Hepatic stellate cell (primary cell): ENCODE data around the gene SMURF2.
"Not testable (repeated sequence)": the region's sequence is repeated elsewhere in the genome, so short reads cannot be mapped to it uniquely, and the experiment has no call there.

Source experiments
- DNase-seq: peaks from one replicate; pipeline ENCODE4 v3.0.0; 2011; ENCODE audit warnings: low spot score

Gene SMURF2

DNA sequence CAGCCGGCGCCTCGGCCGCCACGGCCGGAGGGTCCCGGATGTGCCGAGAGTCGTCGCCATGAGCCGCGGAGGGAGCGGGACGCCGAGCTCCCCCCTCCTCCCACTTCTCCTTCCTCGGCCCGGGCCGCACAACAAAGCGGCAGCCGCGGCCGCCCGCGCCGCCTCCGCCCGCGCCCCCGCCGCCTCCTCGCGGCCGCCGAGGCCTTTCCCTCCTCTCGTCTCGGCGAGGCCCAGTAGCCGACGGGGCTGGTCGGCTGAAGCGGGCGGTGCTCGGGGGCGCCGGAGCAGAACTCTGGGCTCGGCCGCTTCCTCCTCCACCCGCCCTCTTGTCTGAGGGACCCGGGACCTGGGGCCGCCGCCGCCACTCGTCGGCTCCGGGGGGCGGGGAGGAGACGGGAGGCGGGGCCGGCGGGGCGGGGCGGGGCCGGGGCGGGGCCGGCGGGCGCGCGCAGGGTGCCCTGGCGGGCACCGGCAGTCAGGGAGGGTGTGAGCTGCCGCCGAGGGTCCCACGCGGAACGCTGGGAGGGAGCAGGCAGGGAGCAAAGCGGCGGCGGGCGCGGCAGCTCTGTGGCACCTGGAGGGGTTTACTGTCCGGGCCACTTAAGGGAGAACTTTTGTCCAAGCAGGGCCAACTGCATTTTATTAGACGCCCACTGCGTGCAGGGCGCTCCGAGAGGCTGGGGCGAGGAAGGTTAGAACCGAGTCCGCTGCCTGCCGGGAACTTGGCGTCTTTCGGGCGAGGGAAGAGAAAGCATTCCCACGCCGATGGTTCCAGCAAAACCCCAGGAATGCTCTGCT, at the start of gene SMURF2:
SMURF2 (minus strand) TSS at position 332 of the 798 bp plus-strand sequence. CDS start 427 bp downstream, outside the sequence.
- peak; percentile 83 for DNase-seq

DNA sequence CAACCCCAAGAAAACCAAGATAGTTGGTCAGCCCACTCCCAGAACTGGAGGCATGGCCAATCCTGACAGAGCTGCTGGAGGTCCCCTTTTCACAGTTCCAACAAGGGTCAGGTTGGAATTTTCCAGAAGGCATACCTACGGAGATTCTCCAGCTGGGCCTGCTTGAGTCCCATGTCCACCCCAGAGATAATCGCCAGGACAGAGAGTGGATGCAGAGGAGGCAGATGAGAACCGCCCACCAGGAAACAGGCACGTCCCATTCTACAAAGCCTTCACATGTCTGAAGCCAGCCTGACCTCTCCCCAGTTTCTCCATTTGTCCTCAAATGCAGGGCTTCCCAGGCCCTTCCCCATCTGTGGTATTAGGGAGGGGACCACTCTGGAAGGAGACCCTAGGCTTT, 47.4 kb upstream of the SMURF2 start:
- no peak for DNase-seq

DNA sequence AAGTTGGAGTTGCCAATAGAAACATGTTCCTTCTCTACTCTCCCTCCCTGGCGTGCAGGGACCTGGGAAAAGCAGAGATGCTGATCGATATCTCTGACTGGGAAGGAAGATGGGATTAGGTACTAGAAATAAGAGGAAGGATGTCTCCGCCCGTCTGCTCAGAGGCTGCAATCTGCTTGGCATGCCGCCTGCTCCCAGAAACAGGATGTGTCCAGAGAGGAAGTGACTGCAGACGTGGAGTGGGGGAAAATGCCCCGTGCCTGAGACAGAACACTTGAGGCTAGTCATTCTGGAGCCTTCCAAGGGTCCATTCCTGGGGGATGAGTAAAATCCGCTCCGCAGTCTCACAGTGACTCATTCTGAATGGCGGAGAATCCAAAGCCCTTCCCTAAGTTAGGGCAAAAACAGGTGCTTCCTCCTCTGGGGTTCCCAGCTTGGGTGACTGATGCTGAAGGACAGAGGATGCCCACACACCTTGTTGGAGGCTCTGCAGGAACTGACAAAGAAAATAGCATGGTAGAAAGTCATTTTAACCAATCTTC, 45.0 kb upstream of the SMURF2 start:
- peak; percentile 95 for DNase-seq

DNA sequence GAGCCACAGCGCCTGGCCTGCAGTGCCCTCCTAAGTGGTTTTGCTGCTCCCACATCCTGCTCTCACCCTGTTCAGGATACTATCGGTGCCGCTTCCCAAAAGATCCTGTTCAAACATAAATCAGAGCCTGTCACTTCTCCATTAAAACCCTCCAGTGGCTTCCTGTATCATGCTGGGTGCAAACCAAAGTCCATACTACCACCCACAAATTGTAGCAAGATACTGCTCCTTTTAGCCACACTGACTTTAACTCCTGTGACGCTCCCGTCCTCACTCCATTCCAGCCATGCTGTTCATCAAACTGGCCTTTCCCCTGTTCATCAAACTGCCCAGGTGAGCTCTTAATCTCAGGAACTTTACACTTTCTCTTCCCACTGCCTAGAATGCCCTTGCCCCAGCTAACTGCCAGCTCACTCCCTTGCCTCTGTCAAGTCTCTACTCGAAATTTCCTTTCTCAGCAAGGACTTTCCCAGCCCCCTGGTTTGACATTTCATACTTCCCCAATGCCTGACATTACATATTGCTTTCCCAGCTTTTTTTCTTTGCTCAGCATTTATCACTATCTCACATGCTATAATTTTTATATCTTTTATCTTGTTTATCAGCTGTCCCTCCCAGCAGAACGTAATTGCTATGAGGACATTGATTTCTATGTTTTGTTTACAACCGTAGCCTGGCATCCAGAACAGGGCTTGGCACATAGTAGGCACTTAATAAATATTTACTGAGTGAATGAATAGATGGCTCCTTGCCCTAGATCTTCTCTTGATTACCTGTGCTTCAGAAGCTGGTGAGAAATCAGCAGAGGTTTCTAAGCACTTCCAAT, 44.3 kb upstream of the SMURF2 start:
- DNase-seq, result no peak

DNA sequence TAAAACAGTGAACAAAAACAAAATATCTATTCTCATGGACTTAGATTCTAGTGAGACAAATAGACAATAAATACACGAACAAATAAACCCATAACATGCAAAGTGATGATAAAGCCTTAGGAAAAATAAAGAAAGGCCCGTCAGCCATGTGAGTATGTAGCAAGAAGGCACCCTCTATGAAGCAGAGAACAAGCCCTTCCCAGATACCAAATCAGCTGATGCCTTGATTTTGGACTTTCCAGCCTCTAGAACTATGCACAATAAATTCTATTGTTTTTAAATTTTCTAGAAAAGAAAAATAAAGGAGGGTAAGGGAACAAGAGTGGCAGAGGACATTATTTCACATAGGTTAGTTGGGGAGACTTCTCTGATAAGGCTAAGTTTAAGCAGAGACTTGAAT, 40.7 kb upstream of the SMURF2 start:
- no peak for DNase-seq

DNA sequence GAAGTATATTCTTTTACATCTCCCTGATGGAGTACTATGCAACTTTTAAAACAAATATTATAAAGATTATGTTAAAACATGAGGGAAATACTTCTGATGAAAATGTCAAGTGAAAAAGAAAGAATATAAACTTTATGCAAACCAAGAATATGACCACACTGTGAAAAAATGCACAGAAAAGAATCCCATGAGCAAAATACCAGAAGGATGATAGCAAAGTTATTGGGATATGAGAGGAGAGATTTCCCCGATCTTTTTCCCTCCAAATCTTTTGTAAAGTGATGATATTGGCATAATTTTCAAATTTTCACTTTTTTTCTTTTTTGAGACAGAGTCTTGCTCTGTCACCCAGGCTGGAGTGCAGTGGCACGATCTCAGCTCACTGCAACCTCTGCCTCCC, 36.6 kb upstream of the SMURF2 start:
- peak; percentile 57 for DNase-seq

DNA sequence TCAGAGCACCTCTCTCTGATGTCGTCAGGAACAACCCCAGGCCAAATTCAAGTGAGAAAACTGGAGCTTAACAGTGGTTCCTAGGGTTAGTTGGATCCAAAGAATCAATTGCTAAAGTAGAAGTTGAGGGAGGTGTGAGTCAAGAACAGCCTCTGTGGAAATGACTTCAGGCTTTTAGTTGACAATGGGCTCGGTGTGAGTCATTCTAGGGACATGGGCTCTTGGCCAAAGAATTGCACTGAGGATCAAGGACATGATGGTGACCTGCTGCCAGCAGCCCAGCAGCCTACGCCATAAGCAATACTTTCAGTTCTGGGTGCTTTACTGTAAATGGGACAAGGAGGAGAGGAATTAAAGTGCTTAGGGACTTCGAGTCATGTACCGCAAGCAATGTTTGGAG, 32.1 kb upstream of the SMURF2 start:
- no peak for DNase-seq

DNA sequence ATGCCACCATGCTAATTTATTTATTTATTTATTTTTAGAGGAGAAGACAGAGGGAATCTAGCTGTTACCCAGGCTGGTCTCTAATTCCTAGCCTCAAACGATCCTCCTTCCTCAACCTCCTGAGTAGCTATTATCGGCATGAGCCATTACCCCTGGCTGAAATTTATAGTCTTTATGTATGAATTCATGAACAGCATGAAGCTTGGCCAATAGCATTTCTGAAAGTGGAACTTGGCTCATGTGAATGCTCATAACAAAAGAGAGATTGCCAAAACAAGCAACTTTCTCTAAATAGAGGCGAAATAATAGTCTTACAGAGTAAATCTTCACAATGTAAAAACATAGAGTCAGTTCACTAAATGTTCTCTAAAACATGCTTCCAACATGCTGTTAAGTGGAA, 30.1 kb upstream of the SMURF2 start:
- no peak for DNase-seq

DNA sequence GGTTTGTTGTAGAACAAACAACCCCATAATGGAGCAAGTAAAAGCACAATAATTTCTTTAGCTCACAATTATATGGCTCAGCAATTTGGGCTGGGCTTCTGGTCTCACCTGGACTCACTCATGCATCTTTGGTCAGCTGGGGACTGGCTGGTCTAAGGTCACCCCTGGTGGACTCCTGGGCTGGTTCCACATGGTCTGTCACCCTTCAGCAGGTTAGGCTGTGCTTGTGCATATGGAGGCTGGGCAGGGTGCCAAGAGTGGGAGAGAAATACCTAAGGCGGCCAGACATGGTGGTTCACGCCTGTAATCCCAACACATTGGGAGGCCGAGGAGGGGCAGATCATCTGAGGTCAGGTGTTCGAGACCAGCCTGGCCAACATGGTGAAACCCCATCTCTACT, 27.0 kb upstream of the SMURF2 start:
- no peak for DNase-seq

DNA sequence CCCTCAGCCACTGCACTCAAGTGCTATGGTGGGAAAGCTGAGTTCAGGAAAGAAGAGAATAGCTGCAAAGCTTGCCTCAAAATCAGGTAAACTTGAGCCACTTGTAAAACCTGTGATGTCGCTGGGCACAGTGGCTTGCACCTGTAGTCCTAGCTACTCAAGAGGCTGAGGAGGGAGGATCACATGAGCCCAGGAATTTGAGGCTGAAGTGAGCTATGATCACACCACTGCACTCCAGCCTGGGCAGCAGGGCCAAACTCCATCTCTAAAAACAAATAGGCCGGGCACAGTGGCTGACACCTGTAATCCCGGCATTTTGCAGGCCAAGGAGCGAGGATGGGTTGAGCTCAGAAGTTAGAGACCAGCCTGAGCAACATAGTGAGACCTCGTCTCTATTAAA, 26.4 kb upstream of the SMURF2 start:
- DNase-seq, result no peak

DNA sequence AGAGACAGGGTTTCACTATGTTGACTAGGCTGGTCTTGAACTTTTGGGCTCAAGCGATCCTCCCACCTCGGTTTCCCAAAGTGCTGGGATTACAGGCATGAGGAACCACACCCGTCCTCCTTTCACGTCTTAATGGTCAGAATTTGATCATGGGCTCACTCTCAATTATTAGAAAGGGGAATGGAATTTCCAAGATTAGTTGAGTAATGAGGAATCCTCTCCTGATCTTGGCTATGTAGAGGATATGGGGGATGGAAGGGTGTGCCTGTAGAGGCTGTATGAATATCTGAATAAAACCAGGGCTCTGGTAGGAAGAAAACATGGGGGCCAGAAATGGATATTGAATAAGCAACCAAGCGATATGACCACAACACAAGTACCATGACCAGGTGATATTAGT, 25.9 kb upstream of the SMURF2 start:
- peak; percentile 74 for DNase-seq

DNA sequence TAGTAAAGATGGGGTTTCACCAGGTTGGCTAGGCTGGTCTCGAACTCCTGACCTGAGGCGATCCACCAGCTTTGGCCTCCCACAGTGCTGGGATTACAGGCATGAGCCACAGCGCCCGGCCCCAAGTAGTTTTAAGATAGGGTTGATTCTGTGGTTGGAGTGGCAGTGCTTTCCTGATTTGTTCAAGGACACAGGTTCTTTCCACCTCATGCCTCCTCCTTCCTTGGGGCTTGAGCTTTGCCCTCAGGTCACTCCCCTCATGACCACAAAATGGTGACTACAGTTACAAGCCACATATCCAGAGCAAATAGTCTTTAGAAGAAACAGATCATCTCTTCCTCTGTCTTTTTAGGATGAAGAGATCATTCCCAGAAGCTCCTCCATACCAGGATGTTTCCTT, 25.3 kb upstream of the SMURF2 start:
- no peak for DNase-seq

DNA sequence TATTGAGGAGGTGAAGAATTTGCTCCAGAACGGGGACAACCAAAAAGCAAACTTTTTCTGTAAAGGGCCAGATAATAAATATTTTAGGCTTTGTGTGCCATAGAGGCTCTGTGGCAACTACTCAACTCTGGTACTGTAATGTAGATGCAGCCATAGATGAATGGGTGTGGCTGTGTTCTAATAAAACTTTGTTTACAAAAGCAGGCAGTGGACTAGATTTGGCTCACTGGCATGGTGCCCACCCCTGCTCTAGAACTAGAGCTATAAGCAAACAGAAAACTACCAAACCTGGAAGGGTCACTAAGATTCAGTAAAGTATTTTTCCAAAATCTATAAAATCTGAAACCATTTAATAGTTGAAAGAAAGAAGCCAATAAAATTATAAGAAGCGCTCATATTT, 24.6 kb upstream of the SMURF2 start:
- no peak for DNase-seq

DNA sequence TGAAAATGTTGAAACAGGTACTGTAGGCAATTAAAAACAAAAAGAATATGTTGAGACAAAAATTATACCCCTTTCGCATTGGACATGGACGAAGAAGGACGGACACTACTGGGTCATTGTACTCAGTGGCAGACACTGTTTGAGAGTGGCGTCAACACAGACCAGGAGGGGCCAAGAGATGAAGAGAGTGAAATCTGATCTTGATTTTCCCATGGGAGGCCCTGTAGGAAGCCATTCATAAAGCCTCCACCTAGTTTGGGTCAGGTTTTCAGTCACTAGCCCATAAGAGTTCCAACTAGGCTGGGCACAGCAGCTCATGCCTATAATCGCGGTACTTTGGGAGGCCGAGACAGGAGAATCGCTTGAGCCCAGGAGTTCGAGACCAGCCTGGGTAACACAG, 23.6 kb upstream of the SMURF2 start:
- no peak for DNase-seq

DNA sequence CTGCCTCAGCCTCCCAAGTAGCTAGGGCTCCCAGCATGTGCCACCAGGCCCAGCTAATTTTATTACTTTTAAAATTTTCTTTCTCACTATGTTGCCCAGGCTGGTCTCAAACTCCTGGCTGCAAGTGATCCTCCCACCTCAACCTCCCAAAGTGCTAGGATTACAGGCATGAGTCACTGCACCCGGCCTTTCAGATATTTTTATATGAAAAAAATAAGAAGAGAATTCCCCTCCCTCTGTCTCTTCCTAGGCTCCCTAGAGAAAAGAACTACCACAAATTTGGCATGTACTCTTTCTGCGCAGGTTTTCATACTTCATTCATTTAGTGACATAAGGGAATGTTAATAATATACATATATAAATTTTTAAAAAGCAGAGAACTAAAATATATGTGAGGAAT, 21.7 kb upstream of the SMURF2 start:
- DNase-seq, result no peak

DNA sequence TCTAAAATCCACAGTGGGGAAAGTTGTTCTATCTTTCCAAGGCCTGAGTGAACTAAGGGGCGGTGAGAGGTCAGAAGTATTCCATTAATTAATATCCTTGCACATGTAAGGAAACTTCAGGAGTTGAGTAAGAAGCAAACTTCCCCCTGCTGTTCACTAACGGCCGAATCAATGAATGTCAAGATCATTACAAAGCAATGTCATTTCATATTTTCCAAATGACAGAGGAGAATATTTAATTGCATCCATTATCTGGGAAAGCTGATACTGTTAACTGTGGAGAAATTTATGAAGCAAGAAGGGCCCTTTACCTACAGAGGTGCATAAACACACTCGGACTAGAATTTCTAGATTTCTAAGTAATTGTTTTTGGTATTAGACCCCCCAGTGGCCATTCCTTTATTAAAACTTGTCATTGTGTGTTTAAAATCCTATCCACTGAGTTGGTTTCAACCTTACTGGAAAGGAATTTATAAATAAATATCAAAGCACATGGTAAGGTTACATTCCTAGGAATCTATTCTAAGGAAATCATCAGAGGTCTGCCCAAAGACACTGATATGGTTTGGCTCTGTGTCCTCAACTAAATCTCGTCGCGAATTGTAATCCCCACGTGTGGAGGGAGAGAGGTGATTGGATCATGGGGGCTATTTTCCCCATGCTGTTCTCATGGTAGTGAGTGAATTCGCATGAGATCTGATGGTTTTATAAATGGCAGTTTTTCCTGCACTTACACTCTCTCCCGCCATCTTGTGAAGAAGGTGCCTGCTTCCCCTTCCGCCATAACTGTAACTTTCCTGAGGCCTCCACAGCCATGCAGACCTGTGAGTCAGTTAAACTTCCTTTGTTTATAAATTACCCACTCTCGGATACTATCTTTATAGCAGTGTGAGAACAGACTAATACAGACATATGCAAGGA, 20.4 kb upstream of the SMURF2 start:
- DNase-seq, result peak; percentile 46

DNA sequence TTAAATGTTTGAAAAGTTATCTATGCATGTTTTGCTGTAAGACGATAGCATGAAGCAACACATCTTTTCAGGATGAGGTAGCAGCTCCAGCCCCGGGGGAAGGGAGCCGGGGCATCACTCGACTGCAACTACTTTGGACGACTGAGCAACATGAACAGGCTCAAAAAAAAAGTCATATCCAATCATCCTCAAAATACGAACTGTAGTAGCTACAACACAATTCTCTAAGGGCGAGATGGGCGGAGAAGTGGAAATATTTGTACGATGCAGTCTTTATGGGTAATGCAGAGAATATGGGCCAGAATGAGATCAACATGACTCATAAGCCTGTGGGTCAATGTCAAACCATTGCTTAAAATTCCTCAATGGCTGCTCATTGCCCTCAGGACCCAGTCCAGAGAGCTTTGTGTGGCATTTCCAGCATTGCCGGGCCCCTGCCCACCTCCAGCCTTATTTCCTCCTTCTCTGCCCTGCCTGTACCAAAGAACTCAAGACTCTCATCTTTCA, 17.7 kb upstream of the SMURF2 start:
- DNase-seq, result peak; percentile 80

DNA sequence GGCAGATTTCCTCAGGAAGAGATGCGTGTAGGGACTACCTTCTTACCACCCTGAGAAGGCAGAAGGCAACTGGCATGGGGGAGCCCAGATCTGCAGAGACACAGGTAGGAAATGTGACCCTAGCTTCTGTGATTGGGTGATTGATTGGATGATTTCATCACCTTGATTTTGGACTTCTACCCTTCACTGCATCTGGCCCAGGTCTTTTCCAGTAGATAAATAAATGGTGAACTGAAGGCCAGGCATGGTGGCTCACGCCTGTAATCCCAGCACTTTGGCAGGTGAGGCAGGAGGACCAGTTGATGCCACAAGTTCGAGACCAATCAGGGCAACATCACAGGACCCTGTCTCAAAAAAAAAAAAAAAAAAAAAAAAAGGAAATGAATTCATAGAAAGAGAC, 14.7 kb upstream of the SMURF2 start:
- no peak for DNase-seq

DNA sequence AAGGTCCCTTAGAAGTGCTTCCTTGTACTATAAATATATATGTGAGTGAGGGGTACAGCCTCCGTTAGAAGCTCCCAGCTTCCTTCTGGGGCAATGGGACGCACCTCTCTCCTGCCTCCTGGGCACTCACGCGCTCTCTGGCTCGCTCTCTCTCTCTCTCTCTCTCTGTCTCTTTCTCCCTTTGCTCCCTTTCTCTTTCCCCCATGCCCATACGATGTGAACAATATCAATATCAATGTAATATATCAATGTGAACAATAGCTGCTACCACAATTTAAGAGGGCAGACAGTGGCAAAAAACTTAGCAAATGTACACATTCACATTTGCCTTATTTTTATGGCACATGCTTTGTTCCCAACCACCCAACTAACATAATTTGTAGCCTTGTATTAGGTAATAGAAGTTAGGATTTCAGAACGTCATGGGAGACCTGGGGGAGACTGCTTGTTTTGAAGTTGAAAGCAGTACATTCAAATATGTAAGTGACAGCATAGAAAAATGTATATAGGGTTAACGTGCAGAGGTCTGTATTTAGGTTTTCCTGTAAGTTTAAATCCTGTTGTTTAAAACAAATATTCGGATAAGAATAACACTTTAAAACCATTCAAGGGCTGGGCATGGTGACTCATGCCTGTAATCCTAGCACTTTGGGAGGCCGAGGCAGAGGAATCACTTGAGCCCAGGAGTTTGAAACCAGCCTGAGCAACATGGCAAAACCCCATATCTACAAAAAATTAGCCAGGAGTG, 8.9 kb upstream of the SMURF2 start:
- DNase-seq, result not testable (repeated sequence)

DNA sequence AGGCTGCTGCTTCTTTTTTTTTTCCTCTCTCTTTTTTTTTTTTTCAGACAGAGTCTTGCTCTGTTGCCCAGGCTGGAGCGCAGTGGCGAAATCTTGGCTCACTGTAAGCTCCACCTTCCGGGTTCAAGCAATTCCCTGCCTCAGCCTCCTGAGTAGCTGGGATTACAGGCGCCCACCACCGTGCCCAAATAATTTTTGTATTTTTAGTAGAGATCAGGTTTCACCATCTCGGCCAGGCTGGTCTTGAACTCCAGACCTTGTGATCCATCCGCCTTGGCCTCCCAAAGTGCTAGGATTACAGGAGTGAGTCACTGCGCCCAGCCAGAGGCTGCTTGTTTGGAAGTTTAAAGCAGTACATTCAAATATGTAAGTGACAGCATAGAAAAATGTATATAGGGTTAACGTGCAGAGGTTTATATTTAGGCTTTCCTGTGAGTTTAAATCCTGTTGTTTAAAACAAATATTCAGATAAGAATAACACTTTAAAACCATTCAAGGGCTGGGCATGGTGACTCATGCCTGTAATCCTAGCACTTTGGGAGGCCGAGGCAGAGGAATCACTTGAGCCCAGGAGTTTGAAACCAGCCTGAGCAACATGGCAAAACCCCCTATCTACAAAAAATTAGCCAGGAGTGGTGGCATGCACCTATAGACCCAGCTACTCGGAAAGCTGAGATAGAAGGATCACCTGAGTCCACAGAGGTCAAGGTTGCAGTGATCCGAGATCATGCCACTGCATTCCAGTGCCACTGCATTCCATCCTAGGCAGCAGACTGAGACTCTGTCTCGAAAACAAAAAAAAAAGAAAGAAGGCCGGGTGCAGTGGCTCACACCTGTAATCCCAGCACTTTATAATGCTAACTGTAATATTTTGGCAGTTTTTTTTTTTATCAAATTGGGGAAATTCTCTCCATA, 6.0 kb upstream of the SMURF2 start:
- DNase-seq, result not testable (repeated sequence)
